Mesodermal cell (in vitro differentiated cells): Measurements from ENCODE around the gene RPA3.

Source experiments
- H3K27ac ChIP-seq: 2 replicates; pipeline ENCODE4 v1.7.0; 2013; ENCODE audit warnings: mild to moderate bottlenecking, low read depth, low read length, moderate library complexity; ENCODE audit not compliant: severe bottlenecking
- H3K36me3 ChIP-seq: 2 replicates; pipeline ENCODE4 v1.7.1; 2013; ENCODE audit warnings: mild to moderate bottlenecking, low read length, moderate library complexity; ENCODE audit not compliant: control insufficient read depth, insufficient read depth
- H3K4me1 ChIP-seq: one replicate; pipeline ENCODE4 v1.7.1; 2013; ENCODE audit warnings: mild to moderate bottlenecking, low read length; ENCODE audit not compliant: insufficient read depth, control insufficient read depth, poor library complexity, severe bottlenecking
- H3K4me3 ChIP-seq: 2 replicates; pipeline ENCODE4 v1.7.0; 2013; ENCODE audit warnings: low read length, control low read depth, mild to moderate bottlenecking; ENCODE audit not compliant: insufficient read depth, poor library complexity, severe bottlenecking; ENCODE audit errors: extremely low read depth
- H3K9me3 ChIP-seq: 2 replicates; pipeline ENCODE4 v1.7.1; 2013; ENCODE audit warnings: mild to moderate bottlenecking, low read length, moderate library complexity; ENCODE audit not compliant: control insufficient read depth
- WGBS, 2 experiments: methylation state at CpG; one replicate each; pipeline ENCODE4 v1.1.5; 2013; ENCODE audit warnings: missing lambda C conversion rate in 2 of 2; ENCODE audit not compliant: insufficient coverage in 2 of 2; 5-methylcytosine and 5-hydroxymethylcytosine counted together

The RPA3 gene

GRCh38 chr7:7595451-7595850 is 123.0 kb downstream of the RPA3 start:
- no CpG with 5 or more reads among the region's 1 CpG for WGBS, 2 experiments
- Histone ChIP-seq H3K9me3 (no peaks in the 10 kb centered on the region), H3K4me1 (no peaks in the 10 kb centered on the region), H3K36me3 (peaks cover 35% of the 10 kb centered on the region), H3K27ac (no peak overlapping the region), H3K4me3 (no peak overlapping the region)
